IMR-90 (cell line): Measurements from ENCODE around the gene FRG2. TPM values are rescaled to one million over a fixed set of nuclear protein-coding genes. Genes with fewer than 3 reads are reported as not detected.

Source experiments
- MXI1 ChIP-seq: IDR thresholded peaks from 2 replicates; pipeline ENCODE4 v1.6.1; 2012; ENCODE audit warnings: low read depth, mild to moderate bottlenecking, low read length, moderate library complexity, borderline replicate concordance
- SMC3 ChIP-seq: fragments of 150-350 bp; IDR thresholded peaks from 2 replicates; pipeline ENCODE4 v1.6.1; 2016; ENCODE audit warnings: low read depth, mild to moderate bottlenecking, antibody characterized with exemption, low read length, moderate library complexity
- USF2 ChIP-seq: fragments of 150-350 bp; IDR thresholded peaks from 2 replicates; pipeline ENCODE4 v1.6.1; 2017; ENCODE audit warnings: mild to moderate bottlenecking, antibody characterized with exemption, low read length, low read depth
- polyA plus RNA-seq, 3 experiments: library from polyadenylated mRNA; depleted of rRNA; stranded (reverse); fragments of >200 nt; gene quantifications; 2 replicates each; pipeline ENCODE4 v1.2.3, GENCODE V29; 2012; ENCODE audit warnings: low replicate concordance in 1 of 3
- total RNA-seq: library from RNA; depleted of rRNA; stranded (reverse); fragments of >200 nt; gene quantifications from 2 replicates; pipeline ENCODE4 v1.2.3, GENCODE V29; 2012

FRG2 gene
- total and polyA plus RNA-seq, 2 of the 4 experiments (the other 2 are of a cell fraction) = not detected

GRCh38 chr4:190018201-190018920 lies 8.7 kb downstream of the FRG2 start (continued):
- TF ChIP-seq USF2 = no peak
- TF ChIP-seq MXI1 = no peak
- no peak for TF ChIP-seq SMC3
